Measurements from ENCODE around the gene CSTF1.
"Not testable (repeated sequence)": the region's sequence is repeated elsewhere in the genome, so short reads cannot be mapped to it uniquely, and the experiment has no call there.

Gene CSTF1

DNA sequence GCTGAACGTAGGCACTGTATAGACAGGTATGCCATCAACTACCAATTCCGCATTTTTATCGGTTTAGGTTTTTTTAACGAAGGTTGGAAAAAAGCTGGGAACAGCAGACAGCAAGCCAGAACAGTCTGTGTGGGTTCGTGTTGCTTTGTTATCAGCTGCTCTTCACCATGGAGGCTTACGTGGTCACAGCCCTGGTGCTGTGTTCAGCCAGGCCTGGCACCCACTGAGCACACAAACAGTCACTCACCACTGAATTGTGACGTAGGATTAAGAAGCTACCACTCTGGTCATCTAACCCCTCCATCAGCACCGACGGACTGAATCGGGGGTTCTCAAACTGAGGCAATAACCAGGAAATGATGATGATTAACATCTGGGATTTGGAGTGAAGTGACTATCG is 20.5 kb upstream of the CSTF1 start:
- no peak for DNase-seq

DNA sequence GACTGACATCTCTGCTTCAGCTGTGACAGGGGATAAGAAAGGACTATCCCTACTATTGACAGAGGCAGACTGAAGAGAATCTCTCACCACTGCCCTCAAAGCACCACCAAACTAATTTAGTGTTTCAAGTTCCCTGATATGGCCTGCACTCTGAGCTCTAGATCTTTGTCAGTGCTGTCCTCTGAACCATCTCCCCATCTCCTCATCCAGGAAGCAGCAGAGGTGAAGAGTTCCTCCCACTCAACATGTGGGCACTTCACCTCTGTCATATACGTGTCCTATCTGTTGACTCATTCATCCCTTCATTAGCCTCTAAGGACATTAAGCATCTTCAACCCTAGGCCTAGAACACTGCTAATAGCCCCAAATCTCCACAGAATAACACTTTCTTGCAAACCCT is 19.6 kb upstream of the CSTF1 start:
- DNase-seq, result no peak

DNA sequence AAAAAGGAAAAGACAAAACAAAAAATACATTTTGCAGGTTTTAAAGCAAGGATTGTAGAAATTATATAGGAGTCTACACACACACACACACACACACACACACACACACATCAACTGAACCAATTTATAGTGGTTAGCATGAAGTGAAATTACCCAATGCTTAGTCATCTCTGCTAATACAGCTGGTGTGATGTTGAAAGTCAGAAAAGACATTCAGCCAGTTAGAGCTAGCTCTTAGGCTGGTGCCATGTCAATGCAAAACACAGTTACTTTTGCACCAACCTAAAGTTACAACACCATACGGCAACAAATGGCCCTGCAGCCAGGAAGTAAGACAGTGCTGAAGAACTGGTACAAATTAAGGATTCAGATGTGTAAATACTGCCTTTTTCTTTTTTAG is 18.5 kb upstream of the CSTF1 start:
- no peak for DNase-seq

DNA sequence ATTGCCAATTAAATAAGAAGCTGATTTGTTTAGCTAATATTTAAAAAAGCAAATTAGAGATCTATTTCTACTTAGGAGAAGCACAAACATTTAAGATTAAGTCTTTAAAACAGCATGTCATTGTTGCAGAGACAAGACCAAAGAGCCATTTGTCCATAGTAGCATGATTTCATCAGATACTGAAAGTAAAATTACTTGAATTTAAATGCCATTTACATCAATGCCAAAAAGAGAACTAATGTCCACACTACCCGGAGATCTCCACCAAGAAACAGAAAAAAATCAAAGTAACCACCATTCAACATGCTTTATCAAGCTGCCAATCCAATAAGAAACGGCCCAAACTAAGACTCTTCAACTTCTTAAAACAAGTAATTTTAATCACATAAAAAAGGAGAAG is 16.1 kb upstream of the CSTF1 start:
- DNase-seq, result no peak

DNA sequence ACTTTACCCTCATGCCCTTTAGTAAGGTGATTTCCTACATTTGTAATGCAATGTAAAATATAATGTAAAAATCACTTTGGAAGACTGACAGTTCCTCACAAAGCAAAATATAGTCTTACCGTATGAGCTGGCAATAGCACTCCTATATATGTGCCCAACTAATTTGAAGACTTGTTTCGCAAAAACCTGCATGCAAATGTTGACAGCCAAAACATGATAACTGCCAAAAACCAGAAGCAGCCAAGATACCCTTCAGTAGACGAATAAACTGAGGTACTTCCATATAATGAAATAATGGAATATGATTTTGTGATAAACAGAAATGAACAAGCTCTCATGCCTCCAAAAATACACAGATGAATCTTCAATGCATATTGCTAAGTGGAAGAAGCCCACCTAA is 14.1 kb upstream of the CSTF1 start:
- DNase-seq, result no peak

DNA sequence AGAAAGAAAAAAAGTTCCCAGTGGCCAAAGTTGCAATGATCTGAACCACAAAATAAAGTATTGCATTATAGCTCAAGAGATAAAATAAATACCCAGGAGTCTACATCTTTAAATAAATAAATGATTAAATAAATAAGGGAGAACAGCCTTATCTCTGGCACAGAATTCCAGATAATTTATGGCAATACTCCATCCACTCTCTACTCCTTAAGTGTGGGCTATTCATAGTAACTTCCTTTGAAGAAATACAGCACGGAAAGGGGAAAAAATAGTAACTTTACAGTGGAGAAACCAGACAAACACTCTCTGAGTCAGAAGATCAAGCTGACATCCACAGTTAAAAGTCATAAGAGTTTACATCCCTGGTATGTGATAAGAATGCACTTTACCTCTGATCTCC is 12.1 kb upstream of the CSTF1 start:
- DNase-seq, result no peak

DNA sequence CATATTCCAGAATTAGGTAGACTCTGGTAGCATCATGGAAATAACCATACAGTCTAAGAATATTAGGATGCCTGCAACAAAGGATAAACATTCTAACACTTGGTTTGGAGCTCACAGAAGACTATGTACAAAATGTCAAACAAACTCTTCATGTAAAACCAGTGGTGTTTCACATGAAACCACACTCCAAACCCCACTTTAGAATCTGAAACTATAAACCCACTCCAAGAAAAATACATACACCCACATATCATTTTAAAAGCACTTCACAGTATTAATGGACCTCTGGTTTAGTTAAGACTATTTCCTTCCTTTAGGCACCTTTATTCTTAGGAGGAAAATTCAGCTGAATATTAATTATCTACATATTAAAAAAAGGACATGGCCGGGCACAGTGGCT is 10.9 kb upstream of the CSTF1 start:
- DNase-seq, result no peak

DNA sequence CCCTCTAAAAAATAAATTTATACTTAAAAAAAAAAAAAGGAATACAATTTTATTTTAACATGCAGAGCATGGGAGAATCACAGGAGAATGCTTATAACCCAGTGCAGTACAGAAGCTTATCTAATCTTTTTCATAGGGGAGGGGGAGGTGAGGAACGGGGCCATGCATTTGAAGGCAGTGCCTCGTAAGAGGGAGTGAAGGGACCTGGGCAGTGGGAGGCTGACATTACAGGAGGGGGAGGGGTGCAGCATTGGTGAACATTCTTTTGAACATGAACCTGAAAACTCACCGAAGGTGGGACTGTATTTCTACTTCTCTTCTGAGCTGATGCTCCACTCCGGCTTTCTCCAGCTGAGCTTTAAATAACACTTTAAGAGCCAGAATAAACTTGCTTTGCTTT is 9.7 kb upstream of the CSTF1 start:
- DNase-seq, result no peak

DNA sequence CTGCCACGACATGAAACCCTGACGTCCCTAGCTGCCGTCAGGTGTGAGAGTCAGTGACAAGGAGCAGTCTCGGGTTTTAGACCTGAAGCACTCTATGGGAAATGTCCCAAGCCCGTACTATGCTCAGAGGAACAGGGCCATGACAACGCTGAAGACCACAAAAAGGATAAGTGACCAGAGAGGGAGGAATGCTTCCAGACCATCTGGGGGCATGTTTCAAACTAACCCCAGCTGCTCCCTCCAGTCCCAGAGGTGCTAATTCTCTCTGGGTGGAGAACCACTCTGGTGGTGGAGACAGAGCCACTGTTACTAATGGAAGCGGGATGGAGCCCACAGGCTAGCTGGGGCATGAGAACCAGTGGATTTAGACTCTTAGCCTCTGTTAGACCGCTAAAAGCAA is 9.1 kb upstream of the CSTF1 start:
- DNase-seq, result no peak

DNA sequence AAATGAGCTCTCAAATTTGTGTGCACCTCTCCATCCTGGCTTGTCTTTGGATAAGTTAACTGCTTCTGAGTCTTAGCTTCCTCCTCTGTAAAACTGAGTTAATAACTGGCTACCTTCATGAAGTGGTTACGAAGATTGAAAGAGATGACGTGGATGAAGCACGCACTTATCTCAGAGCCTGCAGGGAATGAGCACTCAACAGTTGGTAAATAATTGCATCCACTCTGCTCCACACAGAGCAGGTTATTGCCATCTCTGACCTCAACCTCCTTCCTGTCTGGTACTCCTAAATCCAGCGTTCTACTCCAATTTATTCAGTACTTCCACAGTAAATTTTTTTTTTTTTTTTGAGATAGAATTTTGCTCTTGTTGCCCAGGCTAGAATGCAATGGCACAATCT is 7.3 kb upstream of the CSTF1 start:
- DNase-seq, result no peak

DNA sequence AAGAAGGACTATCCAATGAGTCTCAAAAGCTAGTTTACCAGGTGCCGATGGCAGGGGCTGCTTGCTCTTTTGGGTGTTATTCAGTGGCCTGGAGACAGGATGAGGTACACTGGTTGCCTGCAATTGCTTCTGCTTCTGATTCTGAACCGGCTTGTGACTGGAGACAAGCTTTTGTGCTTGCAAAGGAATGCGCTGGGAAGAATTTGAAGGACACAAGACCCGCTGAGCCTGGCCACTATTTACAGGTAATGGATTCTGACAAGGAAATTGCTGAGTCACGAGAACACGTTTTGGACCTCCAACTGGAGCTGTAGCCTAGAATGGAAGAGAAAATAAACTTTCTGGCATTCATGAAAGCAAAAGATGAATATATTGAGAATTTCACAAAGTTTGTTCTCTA is 6.2 kb upstream of the CSTF1 start:
- no peak for DNase-seq

DNA sequence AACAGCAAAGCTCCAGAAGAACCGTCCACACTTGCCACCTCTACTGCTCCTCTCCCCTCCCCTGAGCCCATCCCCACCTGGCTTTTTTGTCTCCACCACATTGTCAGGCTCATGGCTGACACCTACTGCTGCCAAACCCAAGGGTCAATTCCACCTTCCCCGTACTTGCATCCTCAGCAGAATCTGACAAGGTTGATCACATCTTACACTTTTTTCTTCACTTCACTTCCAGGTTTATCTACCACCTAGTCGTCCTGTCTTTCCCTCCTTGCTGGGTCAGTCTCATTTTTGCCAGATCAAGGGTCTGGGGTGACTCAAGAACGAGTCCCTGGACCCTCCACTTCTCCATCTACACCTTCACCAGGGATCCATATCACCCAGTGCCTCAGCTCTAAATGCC is 3.6 kb upstream of the CSTF1 start:
- no peak for DNase-seq

DNA sequence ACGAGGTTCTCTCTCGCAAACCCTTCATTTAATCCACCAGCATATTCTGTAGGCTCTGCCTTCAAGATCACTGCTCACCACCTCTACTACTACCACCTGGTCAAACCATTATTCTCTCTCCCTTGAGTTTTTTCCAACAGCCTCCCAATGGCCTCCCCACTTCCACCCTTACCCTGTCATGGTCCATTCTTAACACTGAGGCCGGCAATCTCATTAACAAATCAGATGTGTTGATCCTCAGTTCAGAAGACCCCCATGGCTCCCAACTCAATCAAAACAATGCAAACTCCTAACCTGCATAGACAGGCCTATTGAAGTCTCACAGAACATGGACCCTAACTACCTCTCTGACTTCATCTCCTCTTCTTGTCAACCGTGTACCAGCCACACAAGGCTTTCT is 2.6 kb upstream of the CSTF1 start:
- DNase-seq, result no peak

DNA sequence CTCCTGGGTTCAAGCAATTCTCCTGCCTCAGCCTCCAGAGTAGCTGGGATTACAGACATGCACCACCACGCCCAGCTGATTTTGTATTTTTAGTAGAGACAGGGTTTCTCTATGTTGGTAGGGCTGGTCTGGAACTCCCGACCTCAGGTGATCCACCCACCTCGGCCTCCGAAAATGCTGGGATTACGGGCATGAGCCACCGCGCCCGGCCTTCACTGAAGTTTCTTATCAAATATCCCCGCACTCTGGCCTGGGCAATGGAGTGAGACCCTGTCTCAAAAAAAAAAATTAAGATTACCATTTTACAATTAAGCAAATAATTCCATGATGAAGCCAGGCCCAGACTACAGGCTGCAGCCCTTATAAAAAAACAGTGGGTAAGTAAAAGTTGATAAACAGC is 2.0 kb upstream of the CSTF1 start:
- not testable (repeated sequence) for DNase-seq

DNA sequence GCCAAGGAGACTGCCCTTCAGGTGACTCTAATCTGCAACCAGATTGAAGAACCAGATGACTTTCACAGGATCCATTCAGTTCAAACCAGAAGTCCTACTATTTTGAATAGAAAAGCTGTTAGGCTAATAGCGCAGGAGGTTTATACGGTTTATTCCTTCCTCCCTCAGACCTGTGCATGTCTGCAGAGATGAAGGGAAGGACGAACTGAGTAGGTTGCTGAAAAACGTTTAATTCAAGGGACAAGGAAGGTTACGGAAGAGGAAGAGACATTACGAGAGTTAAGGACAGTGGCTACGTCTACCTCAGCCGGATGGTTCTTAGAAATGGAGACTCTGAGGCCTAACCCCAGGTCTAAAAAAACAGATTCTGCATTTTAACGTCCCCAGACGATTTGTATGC is 1.4 kb upstream of the CSTF1 start:
- DNase-seq, result no peak

DNA sequence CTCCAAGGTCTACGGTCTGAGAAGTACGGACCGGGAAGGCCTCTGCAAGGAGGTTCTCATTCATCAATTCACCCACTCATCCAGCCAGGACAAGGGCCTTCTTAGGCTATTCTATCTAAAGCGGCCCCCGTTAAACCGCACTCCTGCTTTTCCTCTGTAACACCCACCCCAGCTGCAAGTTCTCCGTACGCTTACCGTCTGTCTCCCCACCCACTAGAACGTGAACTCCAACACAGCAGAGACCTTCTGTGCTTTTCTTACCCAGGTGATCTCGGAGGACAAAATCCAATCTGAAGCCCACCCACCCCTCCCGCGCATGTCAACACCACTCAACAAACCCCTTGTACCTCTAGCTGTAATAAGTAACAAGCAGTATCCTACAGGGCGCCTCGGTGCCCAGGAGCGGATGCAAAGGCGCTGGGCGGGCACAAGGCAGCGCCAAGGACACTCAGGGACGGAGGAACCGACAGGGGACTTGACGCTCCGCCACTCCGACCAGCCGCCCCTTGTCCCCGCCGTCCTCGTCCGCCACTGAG is 781 bp upstream of the CSTF1 start:
- DNase-seq, result peak; percentile 28

DNA sequence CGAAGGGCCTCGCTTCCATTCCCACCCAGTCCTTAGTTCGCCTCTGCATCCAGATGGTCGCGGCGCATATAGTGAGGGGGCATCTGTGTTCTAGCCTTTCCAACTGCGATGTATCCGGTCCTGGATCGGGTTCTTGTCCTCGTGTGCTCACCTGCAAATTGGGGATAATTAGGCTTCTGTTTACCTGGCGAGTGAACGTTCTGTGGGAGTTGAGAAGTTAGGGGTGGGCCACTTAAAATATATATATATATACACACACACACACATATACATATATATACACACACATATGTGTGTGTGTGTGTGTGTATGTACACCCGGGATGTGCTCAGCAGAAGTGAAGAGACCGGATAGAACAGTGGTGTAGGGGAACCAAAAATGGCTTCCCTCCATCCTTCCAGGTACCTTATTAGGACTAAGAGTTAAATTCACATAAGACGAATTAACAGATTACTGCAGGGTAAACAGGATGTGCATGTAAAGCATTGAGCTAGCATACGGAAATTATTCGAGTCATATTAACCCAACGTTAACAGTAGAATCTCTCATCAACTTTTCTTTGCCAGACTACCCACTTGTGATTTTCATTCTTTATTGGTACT is 537 bp downstream of the CSTF1 start:
- no peak for DNase-seq

DNA sequence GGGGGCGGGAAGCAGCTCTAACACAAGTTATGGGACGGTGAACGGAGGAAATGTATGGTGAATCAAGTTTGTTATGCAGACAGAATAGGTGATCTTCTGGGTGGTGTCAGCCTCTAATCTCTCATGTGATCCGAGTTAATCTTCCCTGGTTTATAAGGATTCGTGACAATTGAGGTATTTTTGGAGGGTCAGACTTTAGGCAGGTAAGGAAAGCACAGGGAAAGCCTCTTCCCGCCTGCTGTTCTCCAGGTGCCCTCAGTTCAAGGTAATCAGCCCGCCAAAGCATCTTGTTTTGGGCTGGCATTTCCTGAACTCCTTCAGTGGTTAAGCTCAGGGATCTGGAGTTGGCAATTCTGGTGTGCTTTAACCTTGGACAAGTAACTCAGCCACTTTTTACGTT is 1.2 kb downstream of the CSTF1 start:
- no peak for DNase-seq

DNA sequence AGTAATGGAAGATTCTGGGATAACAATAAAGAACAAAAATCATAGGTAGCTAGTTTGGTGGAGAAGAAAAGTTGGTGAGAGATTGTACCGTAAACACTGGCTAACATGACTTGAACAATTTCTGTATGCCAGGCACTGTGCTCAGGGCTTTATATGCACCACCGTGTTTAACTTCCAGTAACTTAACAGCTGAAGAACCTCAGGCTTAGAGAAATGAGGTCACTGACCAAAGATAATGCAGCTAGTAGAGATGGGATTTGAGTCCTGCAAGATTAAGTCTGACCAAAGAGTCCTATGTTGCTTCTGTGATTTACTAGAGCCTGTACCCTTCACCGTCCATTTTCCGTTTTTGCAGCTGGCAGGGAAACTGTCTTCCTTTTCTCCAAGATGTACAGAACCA is 2.7 kb downstream of the CSTF1 start:
- DNase-seq, result no peak

DNA sequence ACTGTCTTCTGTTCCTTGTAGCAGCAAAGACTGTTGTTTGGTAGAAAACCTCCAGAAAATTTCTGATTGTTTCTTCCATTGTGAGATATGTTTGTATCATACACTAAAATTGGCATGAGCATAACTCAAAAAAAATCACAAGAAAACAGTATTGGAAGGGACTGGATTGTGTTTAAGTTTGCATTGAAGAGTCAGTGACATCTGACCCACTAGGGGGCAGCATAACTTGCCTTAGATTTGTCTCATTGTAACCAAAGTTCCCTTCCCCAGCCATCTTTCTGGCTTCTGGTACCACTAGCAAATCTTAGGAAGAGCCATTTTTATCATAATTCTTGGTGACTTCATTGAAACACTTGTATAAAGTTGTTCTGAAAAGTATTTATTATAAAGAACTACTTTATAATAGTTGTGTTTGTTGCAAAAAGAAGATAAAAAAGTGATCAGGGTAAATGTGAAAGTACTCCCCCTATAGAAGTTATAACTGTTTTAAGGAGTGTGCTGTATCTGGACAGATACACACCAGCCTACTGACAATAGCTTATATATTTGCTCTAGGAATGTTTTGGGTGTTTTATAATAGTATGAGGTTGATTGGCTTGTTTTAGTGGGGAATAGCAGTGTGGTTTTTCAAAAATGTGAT is 7.7 kb downstream of the CSTF1 start:
- DNase-seq, result peak; percentile 85

DNA sequence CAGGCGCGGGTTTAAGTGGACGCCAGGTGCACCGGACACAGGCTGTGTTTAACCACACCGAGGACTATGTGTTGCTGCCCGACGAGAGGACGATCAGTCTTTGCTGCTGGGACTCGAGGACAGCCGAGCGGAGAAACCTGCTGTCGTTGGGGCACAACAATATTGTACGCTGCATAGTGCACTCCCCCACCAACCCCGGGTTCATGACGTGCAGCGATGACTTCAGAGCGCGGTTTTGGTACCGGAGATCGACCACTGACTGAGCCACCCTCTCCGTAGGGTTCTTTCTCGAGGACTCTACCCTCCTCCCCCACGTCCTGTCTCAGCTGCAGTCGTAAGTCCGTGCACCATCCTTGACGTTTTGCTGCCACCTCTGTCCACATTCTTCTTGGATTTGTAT is 11.0 kb downstream of the CSTF1 start:
- no peak for DNase-seq

DNA sequence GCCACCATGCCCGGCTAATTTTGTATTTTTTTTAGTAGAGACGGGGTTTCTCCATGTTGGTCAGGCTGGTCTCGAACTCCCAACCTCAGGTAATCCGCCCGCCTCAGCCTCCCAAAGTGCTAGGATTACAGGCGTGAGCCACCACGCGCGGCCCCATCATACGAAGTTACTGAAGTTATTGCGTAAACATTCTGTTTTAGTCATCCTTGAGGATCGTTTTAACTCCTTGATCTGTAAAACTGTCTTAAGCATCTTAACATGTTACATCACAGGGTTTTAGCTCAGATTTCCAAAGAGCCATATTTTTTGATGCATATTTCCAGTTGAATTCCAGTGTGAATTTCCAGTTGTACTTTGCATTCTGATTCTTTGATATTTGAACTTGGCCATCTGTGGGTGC is 12.9 kb downstream of the CSTF1 start:
- not testable (repeated sequence) for DNase-seq

DNA sequence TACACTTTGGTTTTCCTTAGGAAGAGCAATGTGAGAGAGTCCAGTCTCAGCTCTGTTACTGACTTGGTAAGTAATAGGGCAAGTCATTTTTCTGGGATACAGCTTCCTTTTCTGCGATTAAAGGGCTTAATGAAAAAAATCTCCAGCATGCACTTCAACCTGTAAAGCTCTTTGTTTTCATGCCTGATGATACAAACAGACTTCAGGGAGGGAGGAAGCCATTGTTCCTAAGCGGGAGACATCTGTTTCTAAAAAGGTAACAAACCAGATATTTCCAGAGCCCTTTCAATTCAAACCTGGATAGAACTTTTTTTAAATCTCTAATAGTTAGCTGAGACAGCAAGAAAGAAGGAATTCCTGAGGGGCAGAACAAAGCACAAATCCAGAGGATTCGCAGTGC is 14.5 kb downstream of the CSTF1 start:
- no peak for DNase-seq

DNA sequence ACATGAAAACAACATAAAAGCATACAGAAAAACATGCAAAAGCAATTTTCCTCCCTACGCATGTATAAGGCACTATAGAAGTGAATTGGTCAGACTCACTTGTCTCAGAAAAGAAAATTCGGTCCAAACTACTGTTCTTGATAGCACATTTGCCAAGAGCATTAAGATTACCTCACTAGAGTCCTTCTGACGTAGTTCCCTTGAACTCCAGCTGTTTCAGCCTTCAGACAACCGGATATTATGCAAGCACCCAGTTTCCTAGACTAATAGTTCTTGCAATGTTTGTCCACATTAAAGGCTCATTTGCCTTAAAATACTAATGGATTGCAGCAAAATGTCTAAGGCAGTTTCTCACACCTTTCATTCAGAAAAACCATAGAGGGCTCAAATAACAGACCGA is 17.1 kb downstream of the CSTF1 start:
- no peak for DNase-seq

DNA sequence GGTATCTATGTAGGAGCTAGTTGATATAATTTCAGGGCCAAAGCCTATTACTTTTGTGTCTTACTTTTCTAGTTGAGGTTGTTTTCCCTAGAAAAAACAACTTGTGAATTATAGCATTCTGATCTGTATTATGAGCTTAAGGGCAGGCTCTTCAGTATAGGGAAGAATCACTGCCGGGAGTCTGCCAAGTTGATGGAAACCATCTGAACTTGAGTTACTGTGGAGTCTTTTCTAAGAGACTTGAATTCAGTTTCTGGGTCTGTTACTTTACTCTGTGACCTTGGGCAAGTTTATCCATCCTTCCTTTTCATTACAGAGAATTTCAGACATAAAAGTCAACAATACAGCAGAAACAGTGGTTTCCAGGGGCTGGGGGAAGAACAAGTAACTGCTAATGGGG is 17.5 kb downstream of the CSTF1 start:
- no peak for DNase-seq
